SH-SY5Y (cell line): ENCODE data around the gene MYMK.

ENCODE experiments used
- GATA2 ChIP-seq: IDR thresholded peaks from 2 replicates; pipeline ENCODE4 v1.6.1; 2011; ENCODE audit warnings: mild to moderate bottlenecking, low read depth, low read length
- GATA3 ChIP-seq: IDR thresholded peaks from 2 replicates; pipeline ENCODE4 v1.6.1; 2011; ENCODE audit warnings: low read depth, mild to moderate bottlenecking, low read length, moderate library complexity

- TF ChIP-seq GATA2 (no peak), GATA3 (no peak)
Observed at GRCh38 chr9:133470427-133470924, 54.3 kb downstream of the MYMK start.
